HG02571 (cell line): ENCODE measurements around the gene PFKFB4.
"Not testable (repeated sequence)": the region's sequence is repeated elsewhere in the genome, so short reads cannot be mapped to it uniquely, and the experiment has no call there.

Experiments used
- ATAC-seq: cut with Tn5 transposase; IDR thresholded peaks from one replicate; pipeline ENCODE4 v1.9.1; 2021; ENCODE audit warnings: mild to moderate bottlenecking, moderate library complexity; ENCODE audit not compliant: unreplicated experiment

The PFKFB4 gene

DNA sequence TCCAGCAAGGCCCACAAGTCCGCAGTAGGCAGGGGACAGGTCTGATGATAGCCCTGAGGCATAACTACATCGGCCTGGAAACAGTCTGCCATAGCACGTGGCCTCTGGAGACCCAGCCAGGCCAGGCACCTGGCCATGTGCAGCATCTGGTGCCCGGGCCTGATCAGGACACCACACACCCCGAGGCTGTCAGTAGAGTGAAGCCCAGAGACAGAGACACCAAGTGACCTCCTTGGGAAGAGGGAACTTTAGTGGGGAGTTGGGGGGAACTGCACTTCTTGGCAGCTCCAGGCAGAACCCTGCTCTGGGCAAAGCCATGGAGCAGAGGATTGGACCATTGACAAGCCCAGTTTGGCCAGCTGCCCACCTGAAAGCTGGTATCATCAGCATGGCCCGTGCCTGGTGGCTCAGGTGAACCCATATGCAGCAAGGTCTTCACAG lies 53.9 kb downstream of the PFKFB4 start:
- no peak for ATAC-seq

- ATAC-seq, result no peak
These were observed 54.5 kb downstream of the PFKFB4 start for GRCh38 chr3:48502121-48502520.

- ATAC-seq, result no peak
These were observed 55.4 kb downstream of the PFKFB4 start for GRCh38 chr3:48501196-48501595.

DNA sequence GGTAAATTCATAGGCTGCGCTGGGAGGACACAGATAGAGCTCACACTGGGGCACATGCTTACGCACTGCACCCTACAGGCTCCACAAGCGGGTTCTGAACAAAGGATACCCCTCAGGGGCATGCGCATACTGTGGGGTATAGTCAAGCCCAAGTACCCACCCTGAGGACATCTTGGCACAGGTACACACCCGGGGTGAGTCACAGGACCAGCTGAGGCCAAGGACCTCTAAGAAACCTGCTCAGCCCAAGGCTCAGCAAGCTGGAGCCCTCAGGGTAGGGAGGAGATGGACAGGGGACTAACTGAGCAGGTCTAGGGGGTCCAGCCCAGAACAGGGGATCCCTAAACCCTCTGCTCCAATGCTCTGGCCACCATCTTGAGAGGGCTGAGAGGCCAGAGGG lies 55.9 kb downstream of the PFKFB4 start:
- ATAC-seq, result no peak

- no peak for ATAC-seq
These were observed 63.5 kb downstream of the PFKFB4 start for GRCh38 chr3:48493203-48493501.

GRCh38 chr3:48492461-48493202 lies 64.0 kb downstream of the PFKFB4 start:
- ATAC-seq, result no peak

GRCh38 chr3:48486952-48487351 lies 69.7 kb downstream of the PFKFB4 start:
- no peak for ATAC-seq

GRCh38 chr3:48482822-48483221 lies 73.8 kb downstream of the PFKFB4 start:
- not testable (repeated sequence) for ATAC-seq

GRCh38 chr3:48480891-48481290 lies 75.7 kb downstream of the PFKFB4 start:
- not testable (repeated sequence) for ATAC-seq

DNA sequence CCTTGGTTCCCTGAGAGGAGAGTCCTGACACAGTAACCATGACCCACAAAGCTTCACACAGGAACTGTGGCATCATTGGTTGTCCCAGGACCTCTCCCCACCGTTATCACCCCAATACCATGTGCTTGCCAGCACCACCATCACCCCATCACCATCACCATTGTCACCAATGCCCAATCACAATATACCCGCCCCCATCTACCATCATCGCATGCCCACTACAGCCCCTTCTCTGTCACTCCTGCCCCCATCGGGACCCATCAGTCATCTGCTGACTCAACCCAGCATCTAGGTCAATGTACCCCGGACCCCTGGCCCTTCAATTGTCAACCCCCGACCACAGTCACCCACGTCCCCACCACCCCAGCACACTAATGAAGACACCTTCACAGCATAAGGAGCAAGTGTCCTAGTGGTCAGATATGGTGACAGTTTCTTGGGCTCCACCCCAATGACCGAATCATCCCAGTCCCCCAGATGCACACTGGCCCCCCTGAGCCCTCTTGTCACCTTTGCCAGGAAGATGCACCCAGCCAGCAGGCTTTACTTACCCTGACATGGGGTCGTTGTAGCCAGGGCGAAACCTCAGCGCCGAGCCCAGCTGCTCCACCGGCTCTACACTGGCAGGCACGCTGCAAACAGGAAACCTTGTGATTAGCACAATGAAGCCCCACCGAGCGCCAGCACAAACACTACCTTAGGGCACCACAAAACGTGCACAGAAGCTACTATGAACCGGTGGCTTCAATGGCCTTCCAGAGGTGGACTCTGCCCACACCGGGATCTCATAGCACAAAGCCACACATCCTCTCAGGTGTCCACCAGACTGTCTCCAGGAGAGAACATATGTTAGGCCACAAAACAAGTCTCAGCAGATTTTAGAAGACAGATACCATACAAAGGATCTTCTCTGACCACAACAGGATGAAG lies 77.7 kb downstream of the PFKFB4 start:
- no peak for ATAC-seq

- no peak for ATAC-seq
These were observed 78.6 kb downstream of the PFKFB4 start for GRCh38 chr3:48477959-48478520.

DNA sequence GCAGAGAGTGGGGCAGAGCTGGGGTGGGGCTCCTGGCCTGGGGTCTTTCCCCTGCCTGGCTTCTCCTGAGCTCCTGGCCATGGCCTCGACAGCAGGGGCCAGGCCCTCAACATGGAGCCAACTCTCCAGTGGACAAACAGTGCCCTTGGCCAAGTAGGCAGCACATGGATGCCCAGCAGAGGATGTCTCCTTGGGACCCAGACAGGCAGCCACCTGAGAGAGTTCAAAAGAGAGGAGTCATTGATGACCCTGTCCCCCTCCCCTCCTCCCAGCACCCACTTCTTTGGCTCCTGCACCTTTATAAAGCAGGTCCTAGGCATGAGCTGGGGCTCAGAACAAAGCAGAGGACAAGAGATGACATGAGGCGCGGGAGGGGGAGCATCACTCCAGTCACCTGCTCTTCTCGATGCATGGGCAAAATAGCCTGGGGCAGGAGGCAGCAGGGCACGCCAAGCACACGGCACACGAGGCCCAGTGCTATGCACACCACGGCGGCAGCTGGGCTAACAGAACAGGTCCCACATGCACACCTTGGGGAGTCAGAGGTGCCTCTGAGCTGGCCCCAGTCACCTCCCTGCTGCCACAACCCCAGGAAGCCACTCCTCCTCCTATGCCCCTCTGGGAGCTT lies 80.1 kb downstream of the PFKFB4 start:
- ATAC-seq, result no peak

- ATAC-seq, result no peak
These were observed 81.4 kb downstream of the PFKFB4 start for GRCh38 chr3:48475188-48475587.

- ATAC-seq, result no peak
These were observed 82.0 kb downstream of the PFKFB4 start for GRCh38 chr3:48474619-48475018.

- not testable (repeated sequence) for ATAC-seq
These were observed 82.6 kb downstream of the PFKFB4 start for GRCh38 chr3:48474031-48474430.

DNA sequence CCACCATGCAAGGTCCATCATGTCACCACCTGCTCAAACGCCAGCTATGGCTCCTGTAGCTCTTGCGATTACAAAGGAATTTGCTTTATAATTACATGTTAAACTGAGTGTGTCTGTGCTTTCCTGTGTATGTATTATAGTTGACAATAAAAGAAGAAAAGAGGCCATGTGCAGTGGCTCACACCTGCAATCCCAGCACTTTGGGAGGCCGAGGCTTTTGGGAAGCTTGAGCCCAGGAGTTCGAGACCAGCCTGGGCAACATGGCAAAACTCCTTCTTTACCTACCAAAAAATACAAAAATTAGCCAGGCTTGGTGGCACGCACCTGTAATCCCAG lies 83.0 kb downstream of the PFKFB4 start:
- ATAC-seq, result no peak

DNA sequence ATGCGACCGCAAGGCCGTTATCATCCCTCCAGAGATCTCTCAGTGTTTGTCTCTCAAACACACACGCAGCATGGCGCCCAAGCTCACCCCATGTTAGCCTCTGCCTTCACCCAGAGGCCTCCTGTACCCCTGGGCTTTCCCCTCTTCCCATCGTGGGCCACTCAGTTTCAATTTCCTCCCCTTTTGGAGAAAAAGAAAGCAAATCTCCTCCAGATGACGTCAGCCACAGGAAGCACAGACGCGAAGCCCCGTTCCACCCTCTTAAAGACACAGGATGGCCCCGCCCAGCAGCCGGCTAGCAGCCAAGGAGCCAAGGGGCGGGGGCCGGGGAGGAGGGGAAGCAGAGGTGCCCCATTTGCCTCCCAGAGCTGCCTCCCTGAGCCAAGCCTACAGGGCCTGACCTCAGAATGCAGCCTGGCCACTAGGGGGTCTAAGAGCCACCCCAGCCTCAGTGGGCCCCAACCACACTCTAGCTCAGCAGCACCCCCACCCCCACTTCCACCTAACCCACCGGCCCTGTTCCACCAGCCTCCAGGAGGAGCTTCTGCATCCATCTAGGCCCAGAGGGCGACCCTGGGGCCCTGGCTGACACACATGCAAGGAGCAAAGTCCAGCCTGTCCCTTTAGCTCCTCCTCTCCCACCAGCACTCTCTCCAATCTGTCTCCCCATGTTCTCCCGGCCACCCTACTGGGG lies 83.5 kb downstream of the PFKFB4 start:
- peak; percentile 80 for ATAC-seq

- no peak for ATAC-seq
These were observed 84.0 kb downstream of the PFKFB4 start for GRCh38 chr3:48472673-48472922.

DNA sequence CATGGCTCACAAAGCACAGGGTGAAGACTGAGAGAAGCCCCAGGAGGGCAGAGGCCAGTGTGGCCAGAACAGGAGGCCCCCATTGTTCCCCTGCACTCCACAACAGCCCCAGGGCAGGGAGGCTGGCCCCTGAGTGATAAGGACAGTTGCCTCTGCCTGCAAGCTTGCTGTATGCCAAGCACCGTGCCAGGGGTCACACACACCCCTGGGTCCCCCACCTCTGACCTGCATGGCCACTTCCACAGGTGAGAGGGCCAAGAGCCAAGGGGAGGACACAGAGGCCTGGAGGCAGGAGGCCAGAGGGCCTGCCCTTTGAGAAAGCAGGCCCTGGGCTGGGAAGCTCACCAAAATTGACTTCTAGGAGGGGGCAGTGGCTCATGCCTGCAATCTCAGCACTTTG lies 86.3 kb downstream of the PFKFB4 start:
- no peak for ATAC-seq

DNA sequence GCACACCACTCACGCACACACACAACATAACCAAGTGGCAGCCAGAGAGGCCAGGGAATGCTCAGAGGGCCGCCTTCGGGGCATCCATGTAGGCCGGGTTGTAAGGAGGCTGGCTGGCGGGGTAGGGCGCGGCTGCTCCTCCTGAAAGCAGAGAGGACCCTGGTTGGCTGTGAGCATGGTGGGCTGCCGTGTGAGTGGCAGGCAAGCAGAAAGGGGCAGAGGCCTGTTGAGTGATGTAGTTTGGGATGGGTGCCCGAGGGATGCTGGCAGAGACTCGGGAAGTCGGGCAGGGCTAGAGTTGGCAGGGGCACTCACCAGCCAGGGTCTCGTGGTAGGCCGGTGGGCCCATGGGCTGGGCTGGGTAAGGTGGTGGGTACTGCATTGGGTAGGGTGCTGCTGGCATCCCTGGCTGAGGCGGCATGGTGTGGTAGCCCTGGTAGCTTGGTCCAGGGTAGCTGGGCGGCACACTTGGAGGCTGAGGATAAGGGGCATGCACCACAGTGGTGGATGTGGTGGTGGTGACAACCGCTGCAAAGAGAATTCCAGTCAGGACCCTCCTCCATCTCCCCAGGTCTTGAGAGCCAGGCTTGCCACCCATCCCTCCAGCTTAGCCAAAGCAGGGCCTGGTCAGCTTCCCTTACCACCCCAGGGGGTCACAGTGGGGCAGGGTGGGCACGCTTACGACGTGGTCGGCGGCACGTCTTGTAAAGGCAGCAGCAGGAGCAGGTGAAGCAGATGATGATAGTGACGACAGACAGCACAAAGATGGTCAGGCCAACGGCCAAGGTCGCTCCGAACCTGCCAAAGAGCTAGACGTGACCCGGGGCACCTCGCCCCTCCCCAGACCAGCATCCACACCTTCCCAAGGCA lies 87.3 kb downstream of the PFKFB4 start:
- no peak for ATAC-seq
